CD14-positive monocyte (primary cell): ENCODE measurements around the gene TCF4. TPM values are rescaled to one million over a fixed set of nuclear protein-coding genes. Genes with fewer than 3 reads are reported as not detected.

Source experiments
- DNase-seq, 3 donors: peaks; one replicate each; pipeline ENCODE4 v3.0.0-alpha.2; 2011 to 2022
- H2AFZ ChIP-seq: 2 replicates; pipeline ENCODE4 v1.6.0; 2012; ENCODE audit warnings: mild to moderate bottlenecking, low read depth, low read length, inconsistent platforms; ENCODE audit not compliant: insufficient read depth, poor library complexity, severe bottlenecking
- H3K27ac ChIP-seq, 2 donors: 1 replicate in 1 of 2; 2 replicates in 1 of 2; pipeline ENCODE4 v1.5.1; 2012 to 2013; ENCODE audit warnings: low read length in 2 of 2, control low read depth in 1 of 2, inconsistent platforms in 1 of 2, low read depth in 1 of 2, mild to moderate bottlenecking in 1 of 2
- H3K27me3 ChIP-seq, 2 donors: one replicate each; pipeline versions ENCODE4 v1.6.0 to v1.6.1; 2011 to 2013; ENCODE audit warnings: low read length in 2 of 2; ENCODE audit not compliant: control insufficient read depth in 2 of 2, insufficient read depth in 2 of 2
- H3K36me3 ChIP-seq, 2 donors: replicated peaks in 1 of 2; 1 replicate in 1 of 2; 2 replicates in 1 of 2; pipeline versions ENCODE4 v1.5.1 to v1.6.1; 2012 to 2013; ENCODE audit warnings: low read length in 2 of 2, control low read depth in 1 of 2, inconsistent platforms in 1 of 2, mild to moderate bottlenecking in 1 of 2; ENCODE audit not compliant: insufficient read depth in 2 of 2, control insufficient read depth in 1 of 2
- H3K4me1 ChIP-seq, 2 donors: 1 replicate in 1 of 2; 2 replicates in 1 of 2; pipeline versions ENCODE4 v1.5.1 to v1.6.1; 2012 to 2013; ENCODE audit warnings: low read length in 2 of 2, control low read depth in 1 of 2, inconsistent platforms in 1 of 2, mild to moderate bottlenecking in 1 of 2, moderate library complexity in 1 of 2; ENCODE audit not compliant: insufficient read depth in 2 of 2, control insufficient read depth in 1 of 2
- H3K4me2 ChIP-seq: replicated peaks from 2 replicates; pipeline ENCODE3; 2012; ENCODE audit warnings: low read length, moderate library complexity, mild to moderate bottlenecking; ENCODE audit not compliant: poor library complexity, severe bottlenecking; ENCODE audit errors: extremely low read depth
- H3K4me3 ChIP-seq, 3 experiments: fragments of 200-600 bp in 1 of 3; sonication (generic) in 1 of 3; replicated peaks in 1 of 3; 1 replicate in 2 of 3; 2 replicates in 1 of 3; pipeline ENCODE4 v1.5.1; 2011 to 2013; ENCODE audit warnings: low read length in 3 of 3, mild to moderate bottlenecking in 3 of 3, control low read depth in 2 of 3, low read depth in 2 of 3, inconsistent platforms in 1 of 3, moderate library complexity in 1 of 3
- H3K79me2 ChIP-seq: 2 replicates; pipeline ENCODE4 v1.6.0; 2012; ENCODE audit warnings: mild to moderate bottlenecking, control low read depth, inconsistent platforms, low read length, moderate library complexity; ENCODE audit not compliant: insufficient read depth
- H3K9ac ChIP-seq: 2 replicates; pipeline ENCODE4 v1.6.0; 2017; ENCODE audit warnings: low read length, mild to moderate bottlenecking; ENCODE audit not compliant: insufficient read depth, poor library complexity, severe bottlenecking
- H3K9me3 ChIP-seq, 2 donors: replicated peaks in 1 of 2; 1 replicate in 1 of 2; 2 replicates in 1 of 2; pipeline versions ENCODE4 v1.5.1 to v1.6.1; 2012 to 2013; ENCODE audit warnings: low read length in 2 of 2, control low read depth in 1 of 2; ENCODE audit not compliant: control insufficient read depth in 1 of 2, insufficient read depth in 1 of 2
- H4K20me1 ChIP-seq: 2 replicates; pipeline ENCODE4 v1.6.0; 2012; ENCODE audit warnings: mild to moderate bottlenecking, low read length, control low read depth, moderate library complexity; ENCODE audit not compliant: insufficient read depth
- H3K27ac Mint-ChIP-seq, 7 donors: one replicate each; pipeline ENCODE4 v1.8.0; 2020; ENCODE audit warnings: mild to moderate bottlenecking in 7 of 7, mixed read lengths in 7 of 7, moderate library complexity in 6 of 7, inconsistent platforms in 2 of 7
- H3K27me3 Mint-ChIP-seq, 3 donors: one replicate each; pipeline ENCODE4 v1.8.0; 2021 to 2022; ENCODE audit warnings: low read depth in 3 of 3, mild to moderate bottlenecking in 3 of 3, mixed read lengths in 3 of 3, moderate library complexity in 3 of 3, inconsistent platforms in 1 of 3
- H3K36me3 Mint-ChIP-seq, 2 donors: one replicate each; pipeline ENCODE4 v1.8.0; 2020; ENCODE audit warnings: mixed read lengths in 2 of 2, inconsistent platforms in 1 of 2, mild to moderate bottlenecking in 1 of 2
- H3K4me1 Mint-ChIP-seq: one replicate; pipeline ENCODE4 v1.8.0; 2020; ENCODE audit warnings: mild to moderate bottlenecking, mixed read lengths
- H3K4me3 Mint-ChIP-seq, 2 donors: one replicate each; pipeline ENCODE4 v1.8.0; 2020; ENCODE audit warnings: mild to moderate bottlenecking in 2 of 2, mixed read lengths in 2 of 2, moderate library complexity in 1 of 2
- H3K9me3 Mint-ChIP-seq, 7 donors: one replicate each; pipeline ENCODE4 v1.8.0; 2020 to 2022; ENCODE audit warnings: mixed read lengths in 7 of 7, mild to moderate bottlenecking in 6 of 7, moderate library complexity in 6 of 7, inconsistent platforms in 2 of 7
- CTCF ChIP-seq: fragments of 200-600 bp; IDR thresholded peaks from one replicate; pipeline ENCODE4 v1.8.0; 2022; ENCODE audit warnings: antibody characterized with exemption, mild to moderate bottlenecking
- WGBS: methylation state at CpG from one replicate; pipeline ENCODE4 v1.1.5; 2013; ENCODE audit warnings: missing lambda C conversion rate; ENCODE audit not compliant: insufficient coverage; 5-methylcytosine and 5-hydroxymethylcytosine counted together
- intact Hi-C, 2 donors: fragments of 100-400 bp; cut with micrococcal nuclease; formaldehyde crosslinking; loops; one replicate each; pipeline versions ENCODE4 v1.15.0 to v1.15.1; 2023
- polyA plus RNA-seq, 3 donors: library from polyadenylated mRNA; depleted of rRNA in 1 of 3; unstranded in 2 of 3; stranded (reverse) in 1 of 3; fragments of 300-500 nt in 2 of 3; fragments of >200 nt in 1 of 3; fragmentation: Illumina TruSeq in 2 of 3; gene quantifications; 1 replicate in 2 of 3; 2 replicates in 1 of 3; pipeline ENCODE4 v1.2.3, GENCODE V29; 2012 to 2021

Gene TCF4
- polyA plus RNA-seq, 3 donors = 5.9 to 12.9 (median 10.7) TPM

GRCh38 chr18:55334875-55335274 lies 253.1 kb downstream of the TCF4 start:
- intact Hi-C loops = no loop called here
- H2AFZ ChIP-seq = peak overlapping the region; percentile 16
- H4K20me1 ChIP-seq = no peaks in the 10 kb centered on the region
- no peaks in the 10 kb centered on the region for H3K27me3 ChIP-seq
- Mint-ChIP-seq H3K9me3 (no peaks in the 10 kb centered on the region), H3K27me3 (peaks cover 0 to 2% (median 0%) of the 10 kb centered on the region in 3 donors), H3K4me1 (peaks cover 40% of the 10 kb centered on the region), H3K36me3 (no peaks in the 10 kb centered on the region), H3K27ac (no peak overlapping the region), H3K4me3 (no peak overlapping the region)
- H3K9me3 ChIP-seq = no peaks in the 10 kb centered on the region
- no peak overlapping the region for H3K4me3 ChIP-seq
- no peak overlapping the region for H3K9ac ChIP-seq
- peak in 1 of 3 donors; percentile 7 for DNase-seq
- 9% methylated on average over 2 of the region's 4 CpGs for WGBS
- no peak overlapping the region for H3K27ac ChIP-seq
- no peak overlapping the region for H3K4me2 ChIP-seq
- H3K36me3 ChIP-seq = no peaks in the 10 kb centered on the region
- no peak for TF ChIP-seq CTCF
- peaks cover 32 to 39% of the 10 kb centered on the region in 2 donors for H3K4me1 ChIP-seq
- H3K79me2 ChIP-seq = no peaks in the 10 kb centered on the region

GRCh38 chr18:55331301-55331700 lies 256.7 kb downstream of the TCF4 start:
- H3K9ac ChIP-seq = no peak overlapping the region
- no peaks in the 10 kb centered on the region for H3K36me3 ChIP-seq
- no peaks in the 10 kb centered on the region for H3K27me3 ChIP-seq
- peaks cover 26 to 33% of the 10 kb centered on the region in 2 donors for H3K4me1 ChIP-seq
- WGBS = no CpG with 5 or more reads among the region's 2 CpGs
- no peaks in the 10 kb centered on the region for H3K9me3 ChIP-seq
- DNase-seq = no peak
- peak overlapping the region in 1 of 7 donors; percentile 36 for H3K27ac Mint-ChIP-seq
- peak overlapping the region; percentile 4 for H2AFZ ChIP-seq
- intact Hi-C loops = no loop called here
- peaks cover 0 to 3% (median 0%) of the 10 kb centered on the region in 3 donors for H3K27me3 Mint-ChIP-seq
- peaks cover 31% of the 10 kb centered on the region for H3K4me1 Mint-ChIP-seq
- H3K4me3 ChIP-seq = no peak overlapping the region
- no peaks in the 10 kb centered on the region for H3K79me2 ChIP-seq
- peak overlapping the region; percentile 11 for H3K4me2 ChIP-seq
- TF ChIP-seq CTCF = no peak
- no peaks in the 10 kb centered on the region for H4K20me1 ChIP-seq
- H3K36me3 Mint-ChIP-seq = no peaks in the 10 kb centered on the region
- H3K4me3 Mint-ChIP-seq = peak overlapping the region in 1 of 2 donors; percentile 64
- no peaks in the 10 kb centered on the region for H3K9me3 Mint-ChIP-seq
- H3K27ac ChIP-seq = no peak overlapping the region
